Kidney (tissue), 14 donors: ENCODE results near the gene PLCB2. TPM values are rescaled to one million over a fixed set of nuclear protein-coding genes. Genes with fewer than 3 reads are reported as not detected.

ENCODE experiments used
- DNase-seq, 5 donors: peaks; one replicate each; pipeline ENCODE4 v3.0.0-alpha.2; 2013 to 2020
- FAIRE-seq: peaks from 2 replicates; lab custom pipeline; 2012; peaks lifted over from hg19 to GRCh38; lab: Jason Lieb, UNC
- H3K27ac ChIP-seq, 2 donors: one replicate each; pipeline ENCODE4 v1.7.0; 2013; ENCODE audit warnings: low read depth in 2 of 2, low read length in 2 of 2, inconsistent platforms in 1 of 2
- H3K27me3 ChIP-seq: one replicate; pipeline ENCODE4 v1.7.1; 2013; ENCODE audit warnings: low read length, inconsistent platforms; ENCODE audit not compliant: control insufficient read depth, insufficient read depth
- H3K36me3 ChIP-seq, 3 donors: one replicate each; pipeline versions ENCODE4 v1.7.0 to v1.7.1; 2013; ENCODE audit warnings: low read length in 3 of 3, control low read depth in 1 of 3, inconsistent platforms in 1 of 3; ENCODE audit not compliant: insufficient read depth in 3 of 3, control insufficient read depth in 2 of 3
- H3K4me1 ChIP-seq, 3 donors: one replicate each; pipeline versions ENCODE4 v1.7.0 to v1.7.1; 2013; ENCODE audit warnings: low read length in 3 of 3, inconsistent platforms in 1 of 3, low read depth in 1 of 3; ENCODE audit not compliant: control insufficient read depth in 2 of 3, insufficient read depth in 2 of 3
- H3K4me3 ChIP-seq, 3 donors: one replicate each; pipeline versions ENCODE4 v1.7.0 to v1.8.1; 2013; ENCODE audit warnings: low read length in 3 of 3, control low read depth in 1 of 3, inconsistent platforms in 1 of 3
- H3K9ac ChIP-seq, 3 donors: one replicate each; pipeline versions ENCODE4 v1.7.0 to v1.7.1; 2013; ENCODE audit warnings: low read length in 3 of 3, control low read depth in 1 of 3, inconsistent platforms in 1 of 3
- H3K9me3 ChIP-seq, 3 donors: one replicate each; pipeline versions ENCODE4 v1.7.0 to v1.7.1; 2013; ENCODE audit warnings: low read length in 3 of 3, control low read depth in 1 of 3, inconsistent platforms in 1 of 3; ENCODE audit not compliant: control insufficient read depth in 2 of 3, insufficient read depth in 1 of 3
- intact Hi-C: fragments of 100-400 bp; cut with DNase I; formaldehyde crosslinking; loops from one replicate; pipeline ENCODE4 v1.11.1; 2022
- polyA plus RNA-seq: library from polyadenylated mRNA; stranded (reverse); fragments of 350-450 nt; fragmentation: Illumina TruSeq; extraction: RNeasy Lipid Tissue Mini Kit (QIAGEN cat#74804); gene quantifications from one replicate; pipeline ENCODE4 v1.2.3, GENCODE V29; 2014; ENCODE audit warnings: low read depth, low replicate concordance; ENCODE audit not compliant: insufficient read depth
- total RNA-seq: library from RNA; stranded (reverse); fragmentation: NEBNext Ultra II Directional; extraction: Animal tissue kit (Norgen Biotek cat#: 25700); gene quantifications from one replicate; pipeline ENCODE4 v1.2.1, GENCODE V29; 2021
- TF ChIP-seq, protein P1 (sequence below): IDR thresholded peaks from 3 replicates; pipeline ENCODE4 v1.5.1; 2012; ENCODE audit warnings: mild to moderate bottlenecking, moderate library complexity, borderline replicate concordance; ENCODE audit not compliant: insufficient read depth; ENCODE audit errors: extremely low read depth
- donor health status: control.
- donor health status: control.
- donor health status: control.
- donor health status: control.
- donor health status: control.
- donor health status: DM: yes; HTN: yes; CAD: no.
- donor health status: Normal renal cell carcinoma (clear cell type).

Gene PLCB2
- total and polyA plus RNA-seq, 2 donors from 2014 or later = 4.4 to 37.2 TPM

GRCh38 chr15:40272485-40273056, 35.2 kb downstream of the PLCB2 start:
- peak in 1 of 5 donors; percentile 74 for DNase-seq
- intact Hi-C loops = loop anchor here (5.0 to 10.0 kb wide), 3 partner anchors 55 to 230 kb away; no protein-coding TSS in a partner anchor
- Histone ChIP-seq H3K27ac (no peak overlapping the region), H3K27me3 (no peaks in the 10 kb centered on the region), H3K4me3 (no peak overlapping the region), H3K4me1 (no peaks in the 10 kb centered on the region), H3K9me3 (no peaks in the 10 kb centered on the region), H3K9ac (no peak overlapping the region), H3K36me3 (no peaks in the 10 kb centered on the region)
- FAIRE-seq = no peak
- TF ChIP-seq, protein P1, sequence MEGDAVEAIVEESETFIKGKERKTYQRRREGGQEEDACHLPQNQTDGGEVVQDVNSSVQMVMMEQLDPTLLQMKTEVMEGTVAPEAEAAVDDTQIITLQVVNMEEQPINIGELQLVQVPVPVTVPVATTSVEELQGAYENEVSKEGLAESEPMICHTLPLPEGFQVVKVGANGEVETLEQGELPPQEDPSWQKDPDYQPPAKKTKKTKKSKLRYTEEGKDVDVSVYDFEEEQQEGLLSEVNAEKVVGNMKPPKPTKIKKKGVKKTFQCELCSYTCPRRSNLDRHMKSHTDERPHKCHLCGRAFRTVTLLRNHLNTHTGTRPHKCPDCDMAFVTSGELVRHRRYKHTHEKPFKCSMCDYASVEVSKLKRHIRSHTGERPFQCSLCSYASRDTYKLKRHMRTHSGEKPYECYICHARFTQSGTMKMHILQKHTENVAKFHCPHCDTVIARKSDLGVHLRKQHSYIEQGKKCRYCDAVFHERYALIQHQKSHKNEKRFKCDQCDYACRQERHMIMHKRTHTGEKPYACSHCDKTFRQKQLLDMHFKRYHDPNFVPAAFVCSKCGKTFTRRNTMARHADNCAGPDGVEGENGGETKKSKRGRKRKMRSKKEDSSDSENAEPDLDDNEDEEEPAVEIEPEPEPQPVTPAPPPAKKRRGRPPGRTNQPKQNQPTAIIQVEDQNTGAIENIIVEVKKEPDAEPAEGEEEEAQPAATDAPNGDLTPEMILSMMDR = peak; percentile 24

DNA sequence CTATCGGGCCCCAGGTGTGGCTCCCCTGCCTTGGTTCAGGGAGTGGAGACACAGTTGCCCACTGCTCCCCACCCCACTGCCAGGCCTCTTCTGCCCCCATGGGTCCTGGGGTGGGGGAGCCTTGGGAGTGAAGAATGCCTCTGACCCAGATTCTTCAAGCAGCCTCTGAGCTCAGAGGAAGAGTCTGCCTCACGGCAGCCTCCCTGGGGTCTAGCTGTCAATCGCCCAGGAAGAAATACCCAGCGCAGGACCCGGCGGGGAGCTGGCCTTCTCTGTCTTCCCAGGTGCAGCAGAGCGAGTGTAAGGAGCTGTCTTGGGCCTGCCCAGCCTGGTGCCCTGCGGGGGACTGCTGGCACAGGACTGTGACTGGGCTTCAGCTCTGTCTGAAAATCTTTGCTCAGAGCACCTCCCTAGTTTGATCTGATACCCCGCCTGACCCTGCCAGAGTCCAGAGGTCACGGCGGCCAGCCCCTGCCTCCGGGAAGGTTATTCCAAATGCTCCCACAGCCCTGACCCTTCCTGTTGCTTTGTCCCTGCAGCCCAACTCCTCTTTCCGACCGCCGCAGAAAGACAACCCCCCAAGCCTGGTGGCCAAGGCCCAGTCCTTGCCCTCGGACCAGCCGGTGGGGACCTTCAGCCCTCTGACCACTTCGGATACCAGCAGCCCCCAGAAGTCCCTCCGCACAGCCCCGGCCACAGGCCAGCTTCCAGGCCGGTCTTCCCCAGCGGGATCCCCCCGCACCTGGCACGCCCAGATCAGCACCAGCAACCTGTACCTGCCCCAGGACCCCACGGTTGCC, 35.9 kb downstream of the PLCB2 start:
- no peaks in the 10 kb centered on the region for H3K27me3 ChIP-seq
- DNase-seq = no peak
- H3K27ac ChIP-seq = no peak overlapping the region
- no peak for FAIRE-seq
- H3K36me3 ChIP-seq = no peaks in the 10 kb centered on the region
- TF ChIP-seq, protein P1 = no peak
- no peaks in the 10 kb centered on the region for H3K4me1 ChIP-seq
- H3K4me3 ChIP-seq = no peak overlapping the region
- no peaks in the 10 kb centered on the region for H3K9me3 ChIP-seq
- H3K9ac ChIP-seq = no peak overlapping the region
- intact Hi-C loops = loop anchor here (5.0 to 10.0 kb wide), 3 partner anchors 55 to 230 kb away; no protein-coding TSS in a partner anchor

- Histone ChIP-seq H3K9ac (no peak overlapping the region), H3K4me1 (no peaks in the 10 kb centered on the region), H3K27ac (no peak overlapping the region), H3K9me3 (no peaks in the 10 kb centered on the region), H3K4me3 (no peak overlapping the region), H3K27me3 (no peaks in the 10 kb centered on the region), H3K36me3 (no peaks in the 10 kb centered on the region)
- FAIRE-seq (no peak), DNase-seq (no peak)
- intact Hi-C loops = loop anchor here (5.0 to 10.0 kb wide), 3 partner anchors 53 to 228 kb away; no protein-coding TSS in a partner anchor
- TF ChIP-seq, protein P1 = no peak
Measured at GRCh38 chr15:40270246-40270995, 37.3 kb downstream of the PLCB2 start.
